ENCODE results near the gene EFCAB14.
A peak's percentile ranks its signal among the peaks of the same experiment; 100 is the strongest.
"Not testable (repeated sequence)": the region's sequence is repeated elsewhere in the genome, so short reads cannot be mapped to it uniquely, and the experiment has no call there.

EFCAB14 gene

GRCh38 chr1:46723901-46724300 lies 5.0 kb upstream of the EFCAB14 start:
- DNase-seq (ENCODE audit: low spot score), result no peak

- DNase-seq (ENCODE audit: low spot score), result no peak
Observed at GRCh38 chr1:46721686-46722205, 2.8 kb upstream of the EFCAB14 start.

GRCh38 chr1:46721204-46721603 lies 2.3 kb upstream of the EFCAB14 start:
- no peak for DNase-seq (ENCODE audit: low spot score)

- not testable (repeated sequence) for DNase-seq (ENCODE audit: low spot score)
Observed at GRCh38 chr1:46720319-46720718, 1.4 kb upstream of the EFCAB14 start.

- no peak for DNase-seq (ENCODE audit: low spot score)
Observed at GRCh38 chr1:46719689-46720088, 775 bp upstream of the EFCAB14 start.

- no peak for DNase-seq (ENCODE audit: low spot score)
Observed at GRCh38 chr1:46718340-46718726, 581 bp downstream of the EFCAB14 start.

- DNase-seq (ENCODE audit: low spot score), result no peak
Observed at GRCh38 chr1:46717654-46718053, 1.3 kb downstream of the EFCAB14 start.

GRCh38 chr1:46714976-46715375 lies 3.9 kb downstream of the EFCAB14 start:
- DNase-seq (ENCODE audit: low spot score), result no peak

GRCh38 chr1:46708121-46708520 lies 10.8 kb downstream of the EFCAB14 start:
- no peak for DNase-seq (ENCODE audit: low spot score)

GRCh38 chr1:46705408-46705807 lies 13.5 kb downstream of the EFCAB14 start:
- DNase-seq (ENCODE audit: low spot score), result no peak

- no peak for DNase-seq (ENCODE audit: low spot score)
Observed at GRCh38 chr1:46703927-46704641, 14.8 kb downstream of the EFCAB14 start.

GRCh38 chr1:46699666-46700065 lies 19.2 kb downstream of the EFCAB14 start:
- no peak for DNase-seq (ENCODE audit: low spot score)

GRCh38 chr1:46697053-46697452 lies 21.9 kb downstream of the EFCAB14 start:
- no peak for DNase-seq (ENCODE audit: low spot score)

- DNase-seq (ENCODE audit: low spot score), result not testable (repeated sequence)
Observed at GRCh38 chr1:46694676-46695075, 24.2 kb downstream of the EFCAB14 start.

- DNase-seq (ENCODE audit: low spot score), result no peak
Observed at GRCh38 chr1:46692811-46693770, 25.8 kb downstream of the EFCAB14 start.

GRCh38 chr1:46691997-46692790 lies 26.7 kb downstream of the EFCAB14 start:
- DNase-seq (ENCODE audit: low spot score), result no peak

- no peak for DNase-seq (ENCODE audit: low spot score)
Observed at GRCh38 chr1:46690931-46691421, 27.9 kb downstream of the EFCAB14 start.

GRCh38 chr1:46689897-46690296 lies 29.0 kb downstream of the EFCAB14 start:
- DNase-seq (ENCODE audit: low spot score), result no peak

- DNase-seq (ENCODE audit: low spot score), result no peak
Observed at GRCh38 chr1:46689356-46689755, 29.6 kb downstream of the EFCAB14 start.

- DNase-seq (ENCODE audit: low spot score), result no peak
Observed at GRCh38 chr1:46687921-46688509, 30.9 kb downstream of the EFCAB14 start.

GRCh38 chr1:46687093-46687659 lies 31.7 kb downstream of the EFCAB14 start:
- peak; percentile 48 for DNase-seq (ENCODE audit: low spot score)
